ENCODE measurements around the gene HPSE2.

The HPSE2 gene

GRCh38 chr10:98482096-98482495, 753.6 kb downstream of the HPSE2 start:
- DNase-seq, result no peak

DNA sequence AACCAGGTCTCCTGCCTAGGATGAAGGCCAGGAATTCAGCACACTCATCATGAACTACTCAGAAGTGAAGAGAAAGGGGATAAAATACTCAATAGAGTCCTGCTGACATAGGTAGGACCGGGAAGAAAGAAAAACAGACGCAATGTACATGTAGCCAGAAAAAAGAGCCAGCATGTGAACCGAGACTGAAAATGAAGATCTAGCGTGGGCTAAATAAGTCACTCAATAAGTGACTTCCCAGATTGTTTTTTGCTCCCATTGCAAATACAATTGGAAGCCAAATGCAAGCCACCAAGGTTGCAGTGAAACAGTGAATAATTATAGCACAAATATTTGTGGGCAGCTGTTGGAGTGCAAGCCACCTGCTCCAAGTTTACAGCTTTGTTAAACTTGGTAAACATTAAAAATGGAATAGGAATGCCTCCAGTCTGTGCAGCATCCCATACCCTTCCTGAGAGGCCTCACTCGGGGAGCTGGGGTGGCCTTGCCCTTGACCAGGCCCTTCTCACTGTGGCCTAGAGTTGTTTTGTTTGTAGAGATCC, 754.2 kb downstream of the HPSE2 start:
- DNase-seq, result no peak

GRCh38 chr10:98478430-98479222, 757.0 kb downstream of the HPSE2 start:
- DNase-seq, result no peak

GRCh38 chr10:98477861-98478260, 757.8 kb downstream of the HPSE2 start:
- no peak for DNase-seq

- DNase-seq, result no peak
Observed at GRCh38 chr10:98474628-98475027, 761.0 kb downstream of the HPSE2 start.

DNA sequence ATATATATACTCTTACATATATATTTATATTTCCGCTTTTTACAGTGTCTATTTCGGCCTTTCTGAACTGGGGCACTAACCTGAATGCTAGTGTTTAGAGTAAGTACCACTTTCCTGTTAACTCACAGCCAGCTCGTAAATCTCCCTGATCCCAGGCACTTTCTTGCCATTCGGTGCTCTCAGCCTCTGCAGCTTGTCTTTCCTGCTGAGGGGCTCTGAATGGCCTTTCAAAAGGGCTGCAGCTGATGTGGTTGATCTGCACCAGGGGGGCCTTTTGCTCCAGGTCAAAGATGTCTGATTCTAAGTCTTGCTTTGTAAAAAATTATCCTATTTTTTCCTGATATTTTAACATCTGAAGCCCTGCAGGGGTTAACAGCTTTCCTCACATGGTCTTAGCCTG, 763.5 kb downstream of the HPSE2 start:
- DNase-seq, result no peak

GRCh38 chr10:98470850-98471249, 764.8 kb downstream of the HPSE2 start:
- DNase-seq, result no peak

- no peak for DNase-seq
Observed at GRCh38 chr10:98469001-98469931, 766.4 kb downstream of the HPSE2 start.

- peak; percentile 40 for DNase-seq
Observed at GRCh38 chr10:98467506-98468318, 767.9 kb downstream of the HPSE2 start.

DNA sequence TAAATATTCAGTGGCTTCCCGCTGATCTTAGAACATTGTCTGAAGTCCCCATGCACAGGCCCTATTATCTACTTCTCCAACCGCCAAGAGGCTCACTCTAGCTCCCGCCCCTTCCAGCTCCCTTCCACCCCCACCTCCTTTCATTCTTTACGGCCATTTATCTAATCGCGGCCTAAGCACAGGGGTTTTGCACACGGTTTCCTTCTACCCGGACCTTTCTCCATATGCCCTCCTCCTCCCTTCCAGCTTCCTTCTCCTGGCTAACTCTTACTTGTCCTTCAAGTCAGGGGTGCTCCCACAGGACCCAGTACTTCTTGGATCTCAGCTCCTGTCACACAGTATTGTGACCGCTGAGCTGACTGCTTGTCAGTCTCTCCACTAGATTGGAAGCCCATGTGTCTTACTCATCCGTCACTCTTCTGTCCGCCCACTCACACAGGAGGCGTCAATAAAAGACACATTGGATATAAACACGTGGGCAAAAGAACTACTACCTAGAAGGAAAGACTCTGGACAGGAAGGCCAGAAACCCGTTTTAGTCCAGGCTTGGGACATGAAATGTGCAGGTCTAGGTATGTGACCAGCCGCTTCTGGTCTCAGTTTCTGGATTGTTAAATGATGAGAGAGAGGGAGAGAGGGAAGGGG, 768.7 kb downstream of the HPSE2 start:
- no peak for DNase-seq

DNA sequence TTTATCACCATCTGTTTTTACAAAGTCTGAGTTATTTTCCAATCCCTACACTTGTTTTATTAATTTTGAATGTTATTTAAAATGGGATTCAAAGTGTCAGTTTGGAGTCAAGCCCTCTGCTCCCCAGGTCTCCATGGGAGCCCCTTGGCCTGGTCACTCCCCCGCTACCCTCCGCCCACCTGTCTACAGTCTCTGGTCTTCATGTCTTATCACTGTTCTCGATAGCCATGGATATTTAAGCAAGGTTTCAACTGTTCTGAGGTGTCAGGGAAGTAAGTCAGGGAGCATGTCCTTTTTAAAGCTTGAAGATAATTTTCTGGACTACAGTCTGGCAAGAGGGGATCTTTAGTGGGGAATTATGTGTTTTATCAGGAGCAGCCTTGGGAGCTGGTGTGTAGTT, 769.8 kb downstream of the HPSE2 start:
- DNase-seq, result no peak

- no peak for DNase-seq
Observed at GRCh38 chr10:98463976-98464754, 771.5 kb downstream of the HPSE2 start.

GRCh38 chr10:98463016-98463415, 772.6 kb downstream of the HPSE2 start:
- no peak for DNase-seq

DNA sequence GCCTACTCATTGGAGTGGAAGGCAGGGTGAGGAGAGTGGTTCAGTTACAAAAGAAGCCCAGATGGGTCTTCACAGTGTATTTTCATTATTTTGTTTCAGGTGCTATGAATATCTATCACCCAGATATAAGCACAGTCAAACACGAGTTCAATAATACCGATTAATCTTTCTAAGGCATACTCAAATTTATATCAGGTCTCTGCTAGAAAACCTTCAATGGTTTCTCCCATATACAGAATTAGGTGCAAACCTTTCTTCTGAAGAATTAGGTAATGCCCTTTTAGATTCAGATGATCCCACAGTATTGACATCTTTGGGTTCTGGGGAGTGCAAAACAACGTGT, 774.2 kb downstream of the HPSE2 start:
- no peak for DNase-seq

DNA sequence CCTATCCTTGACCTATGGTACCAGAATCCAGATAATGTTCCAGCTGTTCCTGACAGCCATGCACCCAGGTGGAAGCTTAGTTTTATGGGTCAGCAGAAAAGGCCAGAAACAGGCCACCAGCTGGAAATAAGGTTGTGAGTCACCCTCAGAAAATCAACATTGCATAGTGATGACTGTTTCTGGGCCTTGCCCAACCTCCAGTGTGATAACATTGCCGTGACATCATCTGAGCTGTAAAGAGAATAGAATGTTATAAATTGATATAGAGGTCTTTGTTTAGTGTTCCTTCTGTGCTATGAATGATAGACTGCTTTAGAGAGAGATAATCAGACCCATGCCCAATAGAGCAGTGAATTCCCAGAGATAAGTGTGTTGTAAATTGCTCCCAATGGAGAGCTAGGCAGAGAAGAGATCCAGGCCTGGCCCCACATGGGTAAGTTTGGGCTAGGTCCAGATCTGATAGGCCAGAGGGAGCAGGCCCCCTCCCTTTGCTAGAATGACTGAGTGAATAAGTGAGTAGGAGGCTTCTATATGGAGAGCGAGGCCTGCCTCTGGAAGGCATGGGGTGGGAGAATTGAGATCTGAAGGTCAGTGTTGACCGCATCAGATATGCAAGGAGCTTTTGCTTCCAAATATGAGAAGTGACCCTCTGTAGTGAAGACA, 774.7 kb downstream of the HPSE2 start:
- DNase-seq, result no peak

GRCh38 chr10:98458809-98459784, 776.6 kb downstream of the HPSE2 start:
- DNase-seq, result no peak

GRCh38 chr10:98457721-98458120, 777.9 kb downstream of the HPSE2 start:
- DNase-seq, result no peak

GRCh38 chr10:98456686-98457482, 778.8 kb downstream of the HPSE2 start:
- DNase-seq, result no peak

DNA sequence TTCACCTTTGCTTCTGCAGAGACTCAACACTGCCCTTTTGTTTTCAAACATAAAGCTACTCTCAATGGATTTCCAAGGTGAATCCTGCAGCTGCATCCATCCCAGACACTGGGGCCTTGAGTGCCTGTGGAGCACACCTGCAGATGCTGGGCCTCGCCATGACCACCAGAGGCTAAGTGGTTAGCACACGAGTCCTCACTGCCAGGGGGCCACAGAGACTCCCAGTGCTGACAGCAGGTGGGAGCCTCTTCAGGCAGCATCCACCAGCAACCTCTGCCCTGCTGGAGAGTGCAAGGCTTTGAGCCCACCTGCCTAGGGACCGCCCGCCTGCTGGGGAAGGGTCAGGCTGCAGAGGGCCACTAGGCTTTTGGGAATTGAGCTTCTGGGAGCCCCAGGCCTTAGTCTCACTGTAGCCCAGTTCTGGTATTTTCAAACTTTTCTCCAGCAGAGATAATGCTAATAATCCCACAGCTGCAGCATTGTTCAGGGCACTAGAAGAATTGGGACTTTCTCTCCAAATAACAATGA, 779.5 kb downstream of the HPSE2 start:
- DNase-seq, result no peak

All from NCI-H2029 (cell line).